Astrocyte (in vitro differentiated cells and primary cell): ENCODE results near the gene PASK. TPM values are rescaled to one million over a fixed set of nuclear protein-coding genes. Genes with fewer than 3 reads are reported as not detected.

ENCODE experiments used
- DNase-seq: peaks from one replicate; pipeline ENCODE4 v3.0.0-alpha.2; 2010; ENCODE audit warnings: low read depth
- FAIRE-seq: peaks from 2 replicates; lab custom pipeline; 2011; peaks lifted over from hg19 to GRCh38; lab: Jason Lieb, UNC
- H2AFZ ChIP-seq: 2 replicates; pipeline ENCODE4 v1.6.0; 2012; ENCODE audit warnings: low read depth, low read length, inconsistent platforms
- H3K27ac ChIP-seq: 2 replicates; pipeline ENCODE4 v1.5.1; 2011; ENCODE audit warnings: low read depth, low read length, inconsistent platforms
- H3K27me3 ChIP-seq: 2 replicates; pipeline ENCODE4 v1.6.0; 2011; ENCODE audit warnings: low read length, inconsistent platforms; ENCODE audit not compliant: insufficient read depth
- H3K36me3 ChIP-seq: 2 replicates; pipeline ENCODE4 v1.5.1; 2011; ENCODE audit warnings: low read length, inconsistent platforms; ENCODE audit not compliant: insufficient read depth
- H3K4me1 ChIP-seq: 2 replicates; pipeline ENCODE4 v1.5.1; 2011; ENCODE audit warnings: low read length, inconsistent platforms; ENCODE audit not compliant: insufficient read depth
- H3K4me2 ChIP-seq: 2 replicates; pipeline ENCODE4 v1.6.0; 2012; ENCODE audit warnings: low read length, inconsistent platforms
- H3K4me3 ChIP-seq: 2 replicates; pipeline ENCODE4 v1.5.1; 2011; ENCODE audit warnings: low read depth, mild to moderate bottlenecking, low read length, inconsistent platforms; ENCODE audit not compliant: insufficient read depth
- H3K79me2 ChIP-seq: 2 replicates; pipeline ENCODE4 v1.6.0; 2012; ENCODE audit warnings: mild to moderate bottlenecking, low read length, inconsistent platforms; ENCODE audit not compliant: insufficient read depth
- H3K9ac ChIP-seq: 2 replicates; pipeline ENCODE4 v1.6.0; 2012; ENCODE audit warnings: mild to moderate bottlenecking, low read length, inconsistent platforms
- H3K9me3 ChIP-seq: 2 replicates; pipeline ENCODE4 v1.5.1; 2012; ENCODE audit warnings: low read depth, mild to moderate bottlenecking, low read length, inconsistent platforms; ENCODE audit not compliant: insufficient read depth
- H4K20me1 ChIP-seq: 2 replicates; pipeline ENCODE4 v1.6.0; 2012; ENCODE audit warnings: low read length, inconsistent platforms; ENCODE audit not compliant: insufficient read depth
- H3K27ac Mint-ChIP-seq: one replicate; pipeline ENCODE4 v1.8.0; 2021; ENCODE audit warnings: mild to moderate bottlenecking, mixed read lengths; ENCODE audit not compliant: unreplicated experiment
- H3K27me3 Mint-ChIP-seq: one replicate; pipeline ENCODE4 v1.8.0; 2021; ENCODE audit warnings: low read depth, mixed read lengths; ENCODE audit not compliant: unreplicated experiment
- H3K36me3 Mint-ChIP-seq: one replicate; pipeline ENCODE4 v1.8.0; 2021; ENCODE audit warnings: low read depth, mixed read lengths; ENCODE audit not compliant: unreplicated experiment
- H3K4me1 Mint-ChIP-seq: one replicate; pipeline ENCODE4 v1.8.0; 2021; ENCODE audit warnings: low read depth, mixed read lengths; ENCODE audit not compliant: unreplicated experiment
- H3K4me3 Mint-ChIP-seq: one replicate; pipeline ENCODE4 v1.8.0; 2021; ENCODE audit warnings: mild to moderate bottlenecking, moderate library complexity, mixed read lengths; ENCODE audit not compliant: unreplicated experiment
- H3K9me3 Mint-ChIP-seq: one replicate; pipeline ENCODE4 v1.8.0; 2021; ENCODE audit warnings: mild to moderate bottlenecking, mixed read lengths; ENCODE audit not compliant: unreplicated experiment
- CTCF ChIP-seq: IDR thresholded peaks from 2 replicates; pipeline ENCODE4 v1.5.1; 2011; ENCODE audit warnings: low read depth, mild to moderate bottlenecking, inconsistent platforms, low read length, moderate library complexity; ENCODE audit not compliant: insufficient read depth
- EZH2 ChIP-seq: IDR thresholded peaks from 2 replicates; pipeline ENCODE4 v1.6.1; 2012; ENCODE audit warnings: mild to moderate bottlenecking, low read length, inconsistent platforms; ENCODE audit not compliant: insufficient read depth
- total RNA-seq: library from RNA; stranded (reverse); gene quantifications from 2 replicates; pipeline ENCODE4 v1.2.1, GENCODE V29; 2021

PASK gene
- total RNA-seq, 1 donor from 2014 or later = 8.0 TPM

- DNase-seq = no peak
- Histone ChIP-seq H3K4me3 (no peak overlapping the region), H3K9me3 (no peaks in the 10 kb centered on the region), H2AFZ (no peak overlapping the region), H3K79me2 (no peaks in the 10 kb centered on the region), H3K27me3 (no peaks in the 10 kb centered on the region), H3K36me3 (no peaks in the 10 kb centered on the region), H4K20me1 (no peaks in the 10 kb centered on the region), H3K4me1 (no peaks in the 10 kb centered on the region), H3K4me2 (no peak overlapping the region), H3K27ac (no peak overlapping the region), H3K9ac (no peak overlapping the region)
- Mint-ChIP-seq H3K9me3 (no peaks in the 10 kb centered on the region), H3K4me1 (peaks cover 4% of the 10 kb centered on the region), H3K36me3 (no peaks in the 10 kb centered on the region), H3K27me3 (peaks cover 18% of the 10 kb centered on the region), H3K4me3 (no peak overlapping the region), H3K27ac (no peak overlapping the region)
- TF ChIP-seq CTCF = no peak
- TF ChIP-seq EZH2 = no peak
- FAIRE-seq = no peak
These were observed 13.5 kb downstream of the PASK start for GRCh38 chr2:241135737-241136136.

GRCh38 chr2:241134711-241135110, 14.6 kb downstream of the PASK start:
- no peak for FAIRE-seq
- no peaks in the 10 kb centered on the region for H3K27me3 ChIP-seq
- no peaks in the 10 kb centered on the region for H3K36me3 ChIP-seq
- H3K9me3 ChIP-seq = no peaks in the 10 kb centered on the region
- H3K36me3 Mint-ChIP-seq = no peaks in the 10 kb centered on the region
- no peaks in the 10 kb centered on the region for H3K79me2 ChIP-seq
- peaks cover 4% of the 10 kb centered on the region for H3K4me1 Mint-ChIP-seq
- H3K4me1 ChIP-seq = no peaks in the 10 kb centered on the region
- H4K20me1 ChIP-seq = no peaks in the 10 kb centered on the region
- TF ChIP-seq CTCF (no peak), EZH2 (no peak)
- DNase-seq = no peak
- no peak overlapping the region for H3K27ac Mint-ChIP-seq
- no peak overlapping the region for H3K4me3 Mint-ChIP-seq
- no peak overlapping the region for H3K4me2 ChIP-seq
- H3K4me3 ChIP-seq = no peak overlapping the region
- H2AFZ ChIP-seq = no peak overlapping the region
- no peak overlapping the region for H3K9ac ChIP-seq
- peaks cover 16% of the 10 kb centered on the region for H3K27me3 Mint-ChIP-seq
- H3K27ac ChIP-seq = no peak overlapping the region
- no peaks in the 10 kb centered on the region for H3K9me3 Mint-ChIP-seq

- H3K36me3 Mint-ChIP-seq = peaks cover 2% of the 10 kb centered on the region
- TF ChIP-seq EZH2 (no peak), CTCF (no peak)
- Histone ChIP-seq H3K4me1 (no peaks in the 10 kb centered on the region), H4K20me1 (no peaks in the 10 kb centered on the region), H3K27ac (no peak overlapping the region), H3K27me3 (no peaks in the 10 kb centered on the region), H3K9me3 (no peaks in the 10 kb centered on the region), H3K36me3 (no peaks in the 10 kb centered on the region), H2AFZ (no peak overlapping the region), H3K4me3 (no peak overlapping the region), H3K9ac (no peak overlapping the region), H3K79me2 (no peaks in the 10 kb centered on the region), H3K4me2 (no peak overlapping the region)
- H3K27ac Mint-ChIP-seq = no peak overlapping the region
- peaks cover 21% of the 10 kb centered on the region for H3K27me3 Mint-ChIP-seq
- no peaks in the 10 kb centered on the region for H3K9me3 Mint-ChIP-seq
- DNase-seq = no peak
- H3K4me1 Mint-ChIP-seq = no peaks in the 10 kb centered on the region
- no peak for FAIRE-seq
- H3K4me3 Mint-ChIP-seq = no peak overlapping the region
These were observed 15.8 kb downstream of the PASK start for GRCh38 chr2:241133436-241133820.
